Measurements from ENCODE around the gene PLET1. TPM values are rescaled to one million over a fixed set of nuclear protein-coding genes. Genes with fewer than 3 reads are reported as not detected.

The PLET1 gene
- total RNA-seq, result not detected
- long read RNA-seq, partial matches to known transcripts, result 0 of 1 reads
- long read RNA-seq, other reads (novel, unspliced or antisense), result 1 of 1 reads

GRCh38 chr11:112260490-112260889, at the start of gene PLET1:
Gene PLET1 (minus strand): TSS chr11:112260860. CDS start chr11:112260589, 271 bp downstream.
- Histone ChIP-seq H3K36me3 (no peaks in the 10 kb centered on the region), H3K27ac (no peak within 1 kb of the TSS), H3K4me1 (no peaks in the 10 kb centered on the region), H3K4me3 (no peak within 1 kb of the TSS), H3K9me3 (no peaks in the 10 kb centered on the region), H3K27me3 (ENCODE audit: low read depth) (no peaks in the 10 kb centered on the region)
- intact Hi-C loops (cut with DNase I), result no loop called here
- no peak for TF ChIP-seq CTCF (IDR thresholded peaks at IDR 0.05)
- no peak for DNase-seq
- ATAC-seq, result no peak

- no peaks in the 10 kb centered on the region for H3K9me3 ChIP-seq
- no peak overlapping the region for H3K27ac ChIP-seq
- no peak overlapping the region for H3K4me3 ChIP-seq
- no peak for TF ChIP-seq CTCF (IDR thresholded peaks at IDR 0.05)
- H3K4me1 ChIP-seq, result no peaks in the 10 kb centered on the region
- H3K36me3 ChIP-seq, result no peaks in the 10 kb centered on the region
- H3K27me3 ChIP-seq (ENCODE audit: low read depth), result no peaks in the 10 kb centered on the region
- no peak for DNase-seq
- ATAC-seq, result no peak
- intact Hi-C loops (cut with DNase I), result no loop called here
Observed at GRCh38 chr11:112310419-112310818, 49.8 kb upstream of the PLET1 start.

GRCh38 chr11:112308651-112309050, 48.0 kb upstream of the PLET1 start:
- intact Hi-C loops (cut with DNase I), result no loop called here
- Histone ChIP-seq H3K4me3 (no peak overlapping the region), H3K36me3 (no peaks in the 10 kb centered on the region), H3K27ac (no peak overlapping the region), H3K4me1 (no peaks in the 10 kb centered on the region), H3K27me3 (ENCODE audit: low read depth) (no peaks in the 10 kb centered on the region), H3K9me3 (no peaks in the 10 kb centered on the region)
- DNase-seq (no peak), ATAC-seq (no peak)
- no peak for TF ChIP-seq CTCF (IDR thresholded peaks at IDR 0.05)

- no peaks in the 10 kb centered on the region for H3K9me3 ChIP-seq
- H3K36me3 ChIP-seq, result no peaks in the 10 kb centered on the region
- DNase-seq (no peak), ATAC-seq (no peak)
- intact Hi-C loops (cut with DNase I), result no loop called here
- no peak overlapping the region for H3K4me3 ChIP-seq
- H3K4me1 ChIP-seq, result no peaks in the 10 kb centered on the region
- H3K27ac ChIP-seq, result no peak overlapping the region
- TF ChIP-seq CTCF (IDR thresholded peaks at IDR 0.05), result no peak
- H3K27me3 ChIP-seq (ENCODE audit: low read depth), result no peaks in the 10 kb centered on the region
Observed at GRCh38 chr11:112307616-112308015, 47.0 kb upstream of the PLET1 start.

GRCh38 chr11:112306230-112306629, 45.6 kb upstream of the PLET1 start:
- ATAC-seq, result no peak
- Histone ChIP-seq H3K36me3 (no peaks in the 10 kb centered on the region), H3K9me3 (no peaks in the 10 kb centered on the region), H3K4me1 (peaks cover 7% of the 10 kb centered on the region), H3K27ac (no peak overlapping the region), H3K27me3 (ENCODE audit: low read depth) (no peaks in the 10 kb centered on the region), H3K4me3 (no peak overlapping the region)
- intact Hi-C loops (cut with DNase I), result no loop called here
- no peak for TF ChIP-seq CTCF (IDR thresholded peaks at IDR 0.05)
- no peak for DNase-seq

- H3K27ac ChIP-seq, result no peak overlapping the region
- no peak overlapping the region for H3K4me3 ChIP-seq
- H3K27me3 ChIP-seq (ENCODE audit: low read depth), result no peaks in the 10 kb centered on the region
- no peaks in the 10 kb centered on the region for H3K36me3 ChIP-seq
- no peak for TF ChIP-seq CTCF (IDR thresholded peaks at IDR 0.05)
- H3K4me1 ChIP-seq, result peaks cover 7% of the 10 kb centered on the region
- ATAC-seq (peak in 1 of 2 donors; percentile 24), DNase-seq (no peak)
- H3K9me3 ChIP-seq, result no peaks in the 10 kb centered on the region
- intact Hi-C loops (cut with DNase I), result no loop called here
Observed at GRCh38 chr11:112304914-112305313, 44.3 kb upstream of the PLET1 start.
